ENCODE measurements around the gene KCNK1.

The KCNK1 gene

DNA sequence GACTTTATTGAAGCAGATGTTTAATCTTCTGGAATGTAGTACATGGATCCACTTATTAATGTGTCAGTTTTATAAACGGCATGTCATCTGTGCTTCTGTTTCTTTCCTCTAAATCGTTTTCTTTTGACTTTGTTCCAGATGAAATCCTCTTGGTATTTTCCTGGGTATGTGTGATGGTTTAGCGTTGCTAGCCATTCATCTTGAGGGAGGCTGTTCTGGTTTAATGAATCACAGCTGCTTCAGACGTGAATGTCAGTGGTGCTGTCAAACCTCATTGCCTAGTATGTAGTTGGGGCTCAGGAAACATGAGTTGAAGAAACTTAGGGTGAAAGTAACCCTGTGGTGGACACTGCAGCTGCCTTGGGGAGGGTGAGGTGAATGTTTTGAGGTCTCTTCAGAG lies 33.2 kb downstream of the KCNK1 start:
- no peak for DNase-seq (ENCODE audit: low read depth)
- TF ChIP-seq, protein P1, sequence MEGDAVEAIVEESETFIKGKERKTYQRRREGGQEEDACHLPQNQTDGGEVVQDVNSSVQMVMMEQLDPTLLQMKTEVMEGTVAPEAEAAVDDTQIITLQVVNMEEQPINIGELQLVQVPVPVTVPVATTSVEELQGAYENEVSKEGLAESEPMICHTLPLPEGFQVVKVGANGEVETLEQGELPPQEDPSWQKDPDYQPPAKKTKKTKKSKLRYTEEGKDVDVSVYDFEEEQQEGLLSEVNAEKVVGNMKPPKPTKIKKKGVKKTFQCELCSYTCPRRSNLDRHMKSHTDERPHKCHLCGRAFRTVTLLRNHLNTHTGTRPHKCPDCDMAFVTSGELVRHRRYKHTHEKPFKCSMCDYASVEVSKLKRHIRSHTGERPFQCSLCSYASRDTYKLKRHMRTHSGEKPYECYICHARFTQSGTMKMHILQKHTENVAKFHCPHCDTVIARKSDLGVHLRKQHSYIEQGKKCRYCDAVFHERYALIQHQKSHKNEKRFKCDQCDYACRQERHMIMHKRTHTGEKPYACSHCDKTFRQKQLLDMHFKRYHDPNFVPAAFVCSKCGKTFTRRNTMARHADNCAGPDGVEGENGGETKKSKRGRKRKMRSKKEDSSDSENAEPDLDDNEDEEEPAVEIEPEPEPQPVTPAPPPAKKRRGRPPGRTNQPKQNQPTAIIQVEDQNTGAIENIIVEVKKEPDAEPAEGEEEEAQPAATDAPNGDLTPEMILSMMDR (IDR thresholded peaks at IDR 0.05; ENCODE audit: insufficient read depth, low read depth, low read length, missing control alignments) = no peak
- H3K4me3 ChIP-seq (ENCODE audit: low read length) = no peak overlapping the region

DNA sequence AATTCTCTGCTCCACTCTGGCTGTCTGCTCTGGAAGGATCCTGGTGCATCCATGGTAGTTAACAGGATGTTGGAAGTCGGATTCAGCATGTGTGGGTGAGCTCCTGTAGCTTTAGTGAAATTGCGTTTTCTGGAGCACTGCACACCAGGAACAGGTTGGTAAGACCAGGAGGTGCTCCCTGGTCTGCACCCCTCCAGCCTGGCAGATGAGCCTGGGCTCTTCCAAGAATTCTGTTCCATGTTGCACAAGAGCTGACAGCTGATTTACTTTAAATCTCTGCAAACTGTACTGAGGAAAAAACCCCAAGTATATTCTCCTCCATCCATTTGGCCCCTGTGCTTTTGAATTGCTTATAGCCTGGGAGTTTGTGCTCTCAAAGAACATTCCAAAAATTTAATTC lies 33.7 kb downstream of the KCNK1 start:
- TF ChIP-seq, protein P1 (IDR thresholded peaks at IDR 0.05; ENCODE audit: insufficient read depth, low read depth, low read length, missing control alignments) = no peak
- H3K4me3 ChIP-seq (ENCODE audit: low read length) = no peak overlapping the region
- DNase-seq (ENCODE audit: low read depth) = no peak

DNA sequence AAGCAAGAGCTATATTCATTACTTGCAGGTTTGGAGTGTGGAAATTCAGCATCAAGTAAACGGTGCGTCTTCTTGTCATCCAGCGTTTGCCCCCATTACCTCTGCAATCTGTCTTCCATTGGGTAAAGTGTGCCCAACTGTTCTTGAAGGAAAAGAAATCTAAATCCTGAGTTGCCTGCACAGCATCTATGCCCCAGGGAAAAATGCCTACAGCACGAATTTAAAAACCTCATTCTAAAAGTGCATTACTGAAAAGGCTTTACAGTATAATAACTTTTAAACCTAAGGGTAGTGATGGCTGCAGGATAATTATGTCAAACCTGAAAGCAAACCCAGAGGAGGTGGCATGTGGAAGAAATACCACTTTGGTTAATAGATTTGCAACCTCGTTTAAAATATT lies 37.2 kb downstream of the KCNK1 start:
- TF ChIP-seq, protein P1 (IDR thresholded peaks at IDR 0.05; ENCODE audit: insufficient read depth, low read depth, low read length, missing control alignments) = no peak
- no peak for DNase-seq (ENCODE audit: low read depth)
- H3K4me3 ChIP-seq (ENCODE audit: low read length) = no peak overlapping the region

GRCh38 chr1:233651563-233652233 lies 37.8 kb downstream of the KCNK1 start:
- TF ChIP-seq, protein P1 (IDR thresholded peaks at IDR 0.05; ENCODE audit: insufficient read depth, low read depth, low read length, missing control alignments) = no peak
- no peak for DNase-seq (ENCODE audit: low read depth)
- no peak overlapping the region for H3K4me3 ChIP-seq (ENCODE audit: low read length)

DNA sequence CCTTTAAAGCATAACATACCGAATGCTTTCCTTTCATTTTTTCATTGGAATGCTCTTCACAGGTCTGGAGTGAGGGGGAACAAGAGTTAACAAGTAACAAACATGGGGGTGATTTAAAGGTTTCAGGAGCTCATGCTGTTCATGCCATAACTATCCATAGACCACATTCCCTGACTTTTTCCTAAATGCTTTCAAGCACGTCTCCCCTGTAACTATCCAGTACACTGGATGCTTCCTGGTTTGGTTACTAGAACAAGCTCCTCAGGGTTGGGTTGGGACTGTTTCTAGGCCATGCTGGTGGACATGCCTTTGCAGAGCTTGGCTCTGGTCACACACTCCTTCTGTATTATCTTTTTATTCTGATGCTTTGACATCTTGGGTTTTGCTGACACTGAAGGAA lies 38.6 kb downstream of the KCNK1 start:
- TF ChIP-seq, protein P1 (IDR thresholded peaks at IDR 0.05; ENCODE audit: insufficient read depth, low read depth, low read length, missing control alignments) = no peak
- no peak overlapping the region for H3K4me3 ChIP-seq (ENCODE audit: low read length)
- DNase-seq (ENCODE audit: low read depth) = no peak

DNA sequence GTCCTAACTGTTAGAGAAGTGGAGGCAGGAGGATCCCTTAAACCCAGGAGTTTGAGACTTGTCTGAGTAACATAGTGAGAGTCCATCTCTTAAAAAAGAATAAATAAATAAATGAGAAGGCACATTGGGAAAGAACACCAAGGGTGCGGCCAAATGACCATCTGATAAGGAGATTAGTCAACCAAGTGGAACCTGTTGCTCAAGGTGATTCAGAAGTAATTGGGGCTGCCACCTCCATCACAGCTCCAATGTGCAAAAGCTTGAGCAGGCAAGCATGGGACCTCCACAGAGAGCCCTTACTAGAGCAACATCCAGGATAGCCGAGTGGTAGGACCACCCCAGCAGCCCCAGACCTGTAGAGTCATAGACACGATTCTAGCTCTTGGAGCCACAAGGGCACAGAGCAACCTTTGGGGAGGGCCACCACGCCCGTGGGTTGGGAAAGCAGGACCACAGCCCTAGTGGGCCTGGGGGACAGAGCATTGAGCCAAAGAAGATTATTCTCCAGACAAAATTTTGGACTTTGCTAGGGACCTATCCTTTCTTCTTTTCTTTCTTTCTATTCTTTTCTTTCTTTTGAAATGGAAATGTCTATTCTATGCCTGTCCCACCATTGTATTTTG lies 40.9 kb downstream of the KCNK1 start:
- TF ChIP-seq, protein P1 (IDR thresholded peaks at IDR 0.05; ENCODE audit: insufficient read depth, low read depth, low read length, missing control alignments) = no peak

GRCh38 chr1:233655301-233655740 lies 41.4 kb downstream of the KCNK1 start:
- DNase-seq (ENCODE audit: low read depth) = peak; percentile 47
- H3K4me3 ChIP-seq (ENCODE audit: low read length) = no peak overlapping the region
- TF ChIP-seq, protein P1 (IDR thresholded peaks at IDR 0.05; ENCODE audit: insufficient read depth, low read depth, low read length, missing control alignments) = no peak

More for the DNA sequence above, 40.9 kb downstream of the KCNK1 start:
- DNase-seq (ENCODE audit: low read depth) = peak; percentile 82
- no peak overlapping the region for H3K4me3 ChIP-seq (ENCODE audit: low read length)
